Activated CD8-positive, alpha-beta T cell treated with anti-CD3 and anti-CD28 coated beads for 36 hours (primary cell): ENCODE data around the gene CAPNS2. TPM values are rescaled to one million over a fixed set of nuclear protein-coding genes. Genes with fewer than 3 reads are reported as not detected.

ENCODE experiments used
- ATAC-seq: fragments of 200-7000 bp; cut with Tn5 transposase; one replicate; pipeline ENCODE4 v1.10.0; 2021; ENCODE audit warnings: mild to moderate bottlenecking, moderate library complexity
- CTCF ChIA-PET: fragments of 350-600 bp; sonication (Branson Sonifier 250); formaldehyde crosslinking; loops from one replicate; lab custom pipeline; 2021; ENCODE audit warnings: antibody characterized with exemption; lab: Charles Lee
- POLR2A ChIA-PET: fragments of 350-600 bp; sonication (Branson Sonifier 250); formaldehyde crosslinking; loops from one replicate; lab custom pipeline; 2021; ENCODE audit warnings: antibody characterized with exemption; lab: Charles Lee
- DNase-seq: peaks from one replicate; pipeline ENCODE4 v3.0.0-alpha.2; 2020
- H3K27ac Mint-ChIP-seq: one replicate; pipeline ENCODE4 v1.8.0; 2021; ENCODE audit warnings: mild to moderate bottlenecking, mixed read lengths
- H3K27me3 Mint-ChIP-seq: one replicate; pipeline ENCODE4 v1.8.0; 2021; ENCODE audit warnings: mixed read lengths
- H3K36me3 Mint-ChIP-seq: one replicate; pipeline ENCODE4 v1.8.0; 2021; ENCODE audit warnings: low read depth, mixed read lengths
- H3K4me1 Mint-ChIP-seq: one replicate; pipeline ENCODE4 v1.8.0; 2021; ENCODE audit warnings: low read depth, mixed read lengths
- H3K4me3 Mint-ChIP-seq: one replicate; pipeline ENCODE4 v1.8.0; 2021; ENCODE audit warnings: mild to moderate bottlenecking, moderate library complexity, mixed read lengths
- H3K9me3 Mint-ChIP-seq: one replicate; pipeline ENCODE4 v1.8.0; 2021; ENCODE audit warnings: mixed read lengths
- CTCF ChIP-seq: fragments of 200-600 bp; IDR thresholded peaks from one replicate; pipeline ENCODE4 v1.8.0; 2022; ENCODE audit warnings: antibody characterized with exemption, mild to moderate bottlenecking
- intact Hi-C: fragments of 100-400 bp; cut with micrococcal nuclease; formaldehyde crosslinking; loops from one replicate; pipeline ENCODE4 v1.10.0; 2022
- total RNA-seq, 2 experiments: library from RNA; stranded (reverse); gene quantifications; one replicate each; pipeline ENCODE4 v1.2.3, GENCODE V29; 2021

CAPNS2 gene
- total RNA-seq, 2 experiments from 2014 or later, result not detected

DNA sequence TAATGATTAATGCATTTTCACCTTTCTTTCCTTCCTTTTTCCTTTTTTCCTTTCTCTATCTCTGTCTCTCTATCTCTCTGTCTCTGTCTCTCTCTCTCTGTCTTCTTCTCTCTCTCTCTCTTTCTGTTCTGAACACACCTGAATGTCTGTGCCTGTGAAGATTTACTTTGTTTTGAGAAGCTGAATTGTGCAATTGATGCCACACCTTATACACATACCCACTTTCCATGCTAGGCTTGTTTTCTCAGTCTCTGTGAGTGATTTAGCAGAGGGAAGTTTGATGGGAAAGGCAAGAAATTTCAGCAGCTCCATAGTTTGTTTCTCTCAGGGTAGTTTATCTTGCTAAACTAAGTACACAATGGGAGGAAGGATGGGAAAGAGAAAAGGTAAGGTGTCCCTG, 9.3 kb upstream of the CAPNS2 start:
- ATAC-seq, result no peak
- intact Hi-C loops, result no loop called here
- Mint-ChIP-seq H3K27ac (no peak overlapping the region), H3K4me3 (no peak overlapping the region), H3K4me1 (no peaks in the 10 kb centered on the region), H3K27me3 (peaks cover 13% of the 10 kb centered on the region), H3K36me3 (no peaks in the 10 kb centered on the region), H3K9me3 (no peaks in the 10 kb centered on the region)
- no peak for DNase-seq
- ChIA-PET POLR2A (no interaction called here), CTCF (interaction anchor here (2.8 kb wide), 1 partner anchor 92 kb away, joined by 10 read pairs; no protein-coding TSS in a partner anchor)
- TF ChIP-seq CTCF, result no peak

DNA sequence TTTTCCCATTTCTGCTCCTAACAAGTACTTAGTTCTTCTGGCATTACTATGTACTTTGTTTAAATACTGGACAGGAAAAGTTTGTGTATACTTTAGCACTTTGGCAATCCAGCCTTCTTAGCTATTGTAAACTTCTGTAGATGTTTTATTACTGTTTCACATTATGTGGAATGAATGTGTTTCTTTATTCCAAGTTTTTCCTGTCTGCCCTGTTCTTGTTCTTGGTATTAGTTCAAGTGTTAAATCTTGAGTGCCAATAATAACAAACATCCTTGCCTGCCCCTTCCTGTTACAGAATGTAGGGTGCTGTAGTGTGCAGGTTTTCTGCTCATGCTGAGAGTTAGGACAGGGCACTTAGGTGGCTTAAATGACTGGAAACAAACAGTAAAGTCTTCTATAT, 7.3 kb upstream of the CAPNS2 start:
- intact Hi-C loops, result no loop called here
- ChIA-PET POLR2A (no interaction called here), CTCF (interaction anchor here (2.8 kb wide), 1 partner anchor 94 kb away, joined by 10 read pairs; no protein-coding TSS in a partner anchor)
- TF ChIP-seq CTCF, result no peak
- no peaks in the 10 kb centered on the region for H3K4me1 Mint-ChIP-seq
- peaks cover 12% of the 10 kb centered on the region for H3K27me3 Mint-ChIP-seq
- no peaks in the 10 kb centered on the region for H3K36me3 Mint-ChIP-seq
- no peak overlapping the region for H3K27ac Mint-ChIP-seq
- DNase-seq (no peak), ATAC-seq (no peak)
- no peaks in the 10 kb centered on the region for H3K9me3 Mint-ChIP-seq
- H3K4me3 Mint-ChIP-seq, result no peak overlapping the region

DNA sequence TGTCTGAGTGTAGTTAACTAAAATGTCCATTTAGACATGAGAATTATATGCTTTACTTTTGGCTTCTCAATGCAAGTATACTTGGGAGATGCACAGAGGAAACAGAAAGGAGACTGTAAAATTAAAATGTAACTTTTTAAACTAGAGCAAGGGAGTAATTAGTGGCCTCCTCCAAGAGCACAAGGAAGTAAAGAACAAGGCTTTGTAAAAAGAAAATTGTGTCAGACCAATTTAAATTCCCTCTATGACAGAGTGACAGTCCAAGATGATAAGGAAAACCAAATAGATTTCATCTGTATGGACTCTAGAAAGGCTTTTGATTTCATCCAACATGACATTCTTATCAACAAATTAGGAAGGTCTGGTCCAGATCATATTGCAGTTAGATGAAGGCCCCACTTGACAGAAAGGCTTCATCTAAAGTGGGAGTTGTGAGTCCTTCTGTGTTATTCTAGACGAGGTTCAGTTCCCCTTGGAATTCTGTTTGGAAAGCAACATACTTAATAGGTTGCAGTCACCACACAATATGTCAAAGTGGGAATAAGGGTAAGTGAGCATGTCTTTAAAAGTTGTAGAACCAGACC, 6.5 kb upstream of the CAPNS2 start:
- ATAC-seq (no peak), DNase-seq (no peak)
- no peak overlapping the region for H3K4me3 Mint-ChIP-seq
- CTCF ChIA-PET, result no interaction called here
- no peaks in the 10 kb centered on the region for H3K36me3 Mint-ChIP-seq
- no peak for TF ChIP-seq CTCF
- no peaks in the 10 kb centered on the region for H3K9me3 Mint-ChIP-seq
- peaks cover 12% of the 10 kb centered on the region for H3K27me3 Mint-ChIP-seq
- H3K4me1 Mint-ChIP-seq, result no peaks in the 10 kb centered on the region
- H3K27ac Mint-ChIP-seq, result no peak overlapping the region
- intact Hi-C loops, result no loop called here
- POLR2A ChIA-PET, result no interaction called here

DNA sequence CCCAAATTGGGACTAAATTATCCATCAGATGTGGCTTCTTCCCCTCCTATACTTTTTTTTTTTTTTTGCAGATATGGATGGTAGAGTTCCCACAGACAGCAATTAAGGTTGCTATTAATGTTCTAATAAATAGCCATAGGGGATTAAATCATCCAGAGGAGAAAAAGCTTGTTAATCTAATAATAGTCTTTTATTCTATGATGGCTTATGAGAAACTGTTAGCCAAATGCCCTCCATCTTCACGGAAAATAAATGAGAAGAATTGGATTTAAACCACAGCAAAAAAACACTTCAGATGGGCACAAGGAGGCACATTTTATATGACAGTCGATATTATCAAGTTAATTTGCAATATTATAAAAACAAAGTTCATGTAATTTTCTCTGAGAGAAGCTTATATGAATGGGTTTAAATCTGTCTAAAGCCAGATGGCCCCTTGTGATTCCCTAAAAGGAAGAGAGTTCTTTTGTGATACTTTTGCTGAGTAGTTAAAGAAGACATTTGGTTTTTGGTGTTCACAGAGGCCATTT, 5.1 kb upstream of the CAPNS2 start:
- DNase-seq (no peak), ATAC-seq (no peak)
- TF ChIP-seq CTCF, result no peak
- POLR2A ChIA-PET, result no interaction called here
- no peaks in the 10 kb centered on the region for H3K9me3 Mint-ChIP-seq
- no peak overlapping the region for H3K4me3 Mint-ChIP-seq
- H3K27me3 Mint-ChIP-seq, result peaks cover 11% of the 10 kb centered on the region
- H3K36me3 Mint-ChIP-seq, result no peaks in the 10 kb centered on the region
- H3K4me1 Mint-ChIP-seq, result no peaks in the 10 kb centered on the region
- intact Hi-C loops, result no loop called here
- no peak overlapping the region for H3K27ac Mint-ChIP-seq
- CTCF ChIA-PET, result interaction anchor here (1.8 kb wide), 1 partner anchor 97 kb away, joined by 5 read pairs; no protein-coding TSS in a partner anchor

DNA sequence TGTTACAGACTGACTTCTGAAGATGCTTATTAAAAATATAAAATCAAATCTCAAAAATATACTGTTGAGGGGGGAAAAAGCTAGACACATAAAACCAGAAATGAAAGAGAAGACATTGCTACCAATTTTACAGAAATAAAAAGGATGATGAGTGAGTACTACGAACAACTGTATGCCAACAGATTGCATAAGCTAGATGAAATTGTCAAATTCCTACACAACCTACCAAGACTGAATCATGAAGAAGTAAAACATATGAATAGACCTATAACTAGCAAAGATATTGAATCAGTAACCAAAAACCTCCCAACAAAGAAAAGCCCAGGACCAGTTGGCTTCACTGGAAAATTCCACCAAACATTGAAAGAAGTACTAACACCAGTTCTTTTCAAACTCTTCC, 3.5 kb upstream of the CAPNS2 start:
- H3K27ac Mint-ChIP-seq, result no peak overlapping the region
- CTCF ChIA-PET, result interaction anchor here (1.0 to 1.8 kb wide), 3 partner anchors 10 to 98 kb away, joined by 3 to 5 read pairs (median 4); no protein-coding TSS in a partner anchor
- no peaks in the 10 kb centered on the region for H3K36me3 Mint-ChIP-seq
- H3K9me3 Mint-ChIP-seq, result no peaks in the 10 kb centered on the region
- intact Hi-C loops, result no loop called here
- TF ChIP-seq CTCF, result no peak
- POLR2A ChIA-PET, result no interaction called here
- H3K27me3 Mint-ChIP-seq, result peaks cover 7% of the 10 kb centered on the region
- no peak overlapping the region for H3K4me3 Mint-ChIP-seq
- H3K4me1 Mint-ChIP-seq, result no peaks in the 10 kb centered on the region
- DNase-seq (no peak), ATAC-seq (no peak)
